ENCODE results near the gene IDUA.

IDUA gene

DNA sequence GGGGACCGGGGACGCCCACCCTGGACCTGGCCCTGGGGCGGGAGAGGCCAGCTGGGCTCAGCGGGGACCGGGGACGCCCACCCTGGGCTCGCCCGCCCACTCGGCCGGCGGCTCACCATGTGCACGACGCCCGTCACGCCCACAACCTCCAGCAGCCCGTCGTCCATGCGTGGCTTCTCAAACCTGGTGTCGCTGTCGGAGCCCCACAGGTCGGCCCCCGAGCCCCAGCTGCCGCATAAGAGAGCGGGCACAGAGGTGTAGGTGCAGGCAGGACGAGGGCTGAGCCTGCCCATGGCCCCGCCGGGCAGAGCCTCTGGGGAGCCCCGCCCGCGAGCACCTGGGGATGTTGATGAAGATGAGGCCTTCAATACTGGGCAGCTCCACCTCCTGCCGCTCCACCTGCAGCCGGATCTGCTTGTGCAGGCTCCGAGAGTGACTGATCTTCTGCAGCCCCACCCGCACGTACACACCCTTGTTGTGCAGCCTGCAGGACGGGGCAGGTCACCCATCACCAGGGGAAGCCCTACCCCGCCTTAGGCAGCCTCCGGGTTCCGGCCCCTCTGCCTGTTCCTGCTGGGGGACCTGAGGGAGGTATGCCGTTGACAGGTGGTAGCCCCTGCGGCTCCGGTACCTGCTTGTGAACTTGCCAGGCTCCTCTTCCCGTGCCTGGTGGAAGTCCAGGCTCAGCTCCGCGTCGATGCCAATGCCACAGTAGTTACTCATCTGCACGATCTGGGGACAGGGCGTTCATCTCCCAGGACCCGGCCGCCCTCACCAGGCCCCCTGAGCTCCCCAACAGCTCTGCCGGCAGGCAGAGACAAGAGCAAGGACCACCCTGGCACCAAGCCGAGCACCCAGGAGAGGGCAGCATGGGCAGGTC is 25.3 kb upstream of the IDUA start:
- Histone ChIP-seq H4K8ac (ENCODE audit: low read depth, low read length) (no peak overlapping the region), H3K23ac (ENCODE audit: low read length) (no peak overlapping the region), H3K79me2 (ENCODE audit: control insufficient read depth, insufficient read depth, low read length) (no peaks in the 10 kb centered on the region), H3K4me1 (ENCODE audit: control insufficient read depth, low read depth, low read length) (no peaks in the 10 kb centered on the region), H4K5ac (ENCODE audit: low read length) (no peak overlapping the region), H3K4me2 (ENCODE audit: low read length) (no peak overlapping the region), H3K4me3 (ENCODE audit: low read length) (no peak overlapping the region), H3K9ac (ENCODE audit: low read length) (no peak overlapping the region), H2BK15ac (replicated peaks; ENCODE audit: low read depth) (no peak overlapping the region), H3K79me1 (ENCODE audit: low read length) (no peaks in the 10 kb centered on the region), H2BK5ac (ENCODE audit: low read length) (no peak overlapping the region), H3K36me3 (ENCODE audit: control insufficient read depth, insufficient read depth, low read length) (no peaks in the 10 kb centered on the region), H3K56ac (ENCODE audit: low read length) (no peak overlapping the region), H2AK5ac (ENCODE audit: low read length) (no peak overlapping the region), H3K18ac (ENCODE audit: low read length) (no peak overlapping the region), H3K4ac (ENCODE audit: low read depth, low read length) (no peak overlapping the region), H3K27ac (ENCODE audit: low read depth, low read length) (no peak overlapping the region), H3K27me3 (ENCODE audit: insufficient read depth, low read length, poor library complexity) (no peaks in the 10 kb centered on the region), H2BK120ac (ENCODE audit: low read depth, low read length) (no peak overlapping the region)
- no CpG with 5 or more reads among the region's 52 CpGs for WGBS (ENCODE audit: extremely low coverage, insufficient coverage, low lambda C conversion rate)
- DNase-seq = no peak

DNA sequence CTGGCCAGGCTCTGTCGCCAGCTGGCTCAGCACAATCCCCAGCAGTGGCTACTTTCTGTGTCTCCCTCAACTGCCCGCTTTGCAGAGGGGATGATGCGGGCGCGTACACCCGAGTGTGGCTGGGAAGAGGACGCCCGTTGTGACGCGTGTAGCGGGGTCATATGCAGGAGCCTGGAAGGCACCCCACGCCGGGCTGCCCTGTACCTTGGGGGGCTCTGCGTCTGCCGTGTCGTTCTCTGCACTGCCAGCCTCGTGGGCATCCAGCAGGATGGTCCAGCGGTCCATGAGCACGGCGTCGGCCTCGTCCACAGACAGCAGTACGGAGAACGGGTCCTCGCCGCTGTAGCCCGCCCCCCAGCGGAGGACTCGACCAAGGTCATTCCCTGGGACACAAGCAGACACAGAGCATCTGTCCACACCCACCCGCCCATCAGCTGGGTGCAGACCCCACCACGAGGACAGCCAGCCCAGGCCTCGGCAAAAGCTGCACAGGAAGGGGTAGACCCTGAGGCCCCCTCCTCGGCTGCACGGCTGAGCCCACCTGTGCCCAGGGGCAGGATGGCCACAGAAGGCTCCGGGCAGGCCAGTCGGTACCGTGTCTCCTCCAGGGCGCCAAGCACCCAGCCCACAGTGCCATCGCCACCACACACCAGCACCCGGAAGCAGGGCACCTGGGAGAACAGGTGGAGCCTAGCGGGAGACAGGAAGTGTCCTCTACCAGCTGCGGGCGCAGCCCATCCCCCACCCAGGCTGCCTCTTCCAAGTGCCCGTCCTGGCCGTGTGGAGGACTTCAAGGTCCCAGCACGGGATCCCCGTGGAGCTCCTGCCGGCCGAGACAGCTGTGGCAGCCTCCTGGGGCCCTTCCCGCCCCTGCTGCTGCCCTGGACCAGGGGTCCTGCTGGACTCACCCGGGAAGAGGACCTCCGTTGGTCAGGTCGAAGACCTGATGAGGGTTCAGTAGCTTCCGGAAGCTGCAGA is 24.3 kb upstream of the IDUA start:
- Histone ChIP-seq H2BK120ac (ENCODE audit: low read depth, low read length) (no peak overlapping the region), H2BK15ac (replicated peaks; ENCODE audit: low read depth) (no peak overlapping the region), H3K27me3 (ENCODE audit: insufficient read depth, low read length, poor library complexity) (peaks cover 2% of the 10 kb centered on the region), H3K23ac (ENCODE audit: low read length) (no peak overlapping the region), H3K56ac (ENCODE audit: low read length) (no peak overlapping the region), H3K4me2 (ENCODE audit: low read length) (no peak overlapping the region), H4K8ac (ENCODE audit: low read depth, low read length) (no peak overlapping the region), H2BK5ac (ENCODE audit: low read length) (no peak overlapping the region), H3K9ac (ENCODE audit: low read length) (no peak overlapping the region), H3K4ac (ENCODE audit: low read depth, low read length) (no peak overlapping the region), H3K4me3 (ENCODE audit: low read length) (no peak overlapping the region), H3K4me1 (ENCODE audit: control insufficient read depth, low read depth, low read length) (no peaks in the 10 kb centered on the region), H3K18ac (ENCODE audit: low read length) (no peak overlapping the region), H3K79me1 (ENCODE audit: low read length) (no peaks in the 10 kb centered on the region), H2AK5ac (ENCODE audit: low read length) (no peak overlapping the region), H4K5ac (ENCODE audit: low read length) (no peak overlapping the region), H3K79me2 (ENCODE audit: control insufficient read depth, insufficient read depth, low read length) (no peaks in the 10 kb centered on the region), H3K36me3 (ENCODE audit: control insufficient read depth, insufficient read depth, low read length) (no peaks in the 10 kb centered on the region), H3K27ac (ENCODE audit: low read depth, low read length) (no peak overlapping the region)
- no peak for DNase-seq
- no CpG with 5 or more reads among the region's 54 CpGs for WGBS (ENCODE audit: extremely low coverage, insufficient coverage, low lambda C conversion rate)

DNA sequence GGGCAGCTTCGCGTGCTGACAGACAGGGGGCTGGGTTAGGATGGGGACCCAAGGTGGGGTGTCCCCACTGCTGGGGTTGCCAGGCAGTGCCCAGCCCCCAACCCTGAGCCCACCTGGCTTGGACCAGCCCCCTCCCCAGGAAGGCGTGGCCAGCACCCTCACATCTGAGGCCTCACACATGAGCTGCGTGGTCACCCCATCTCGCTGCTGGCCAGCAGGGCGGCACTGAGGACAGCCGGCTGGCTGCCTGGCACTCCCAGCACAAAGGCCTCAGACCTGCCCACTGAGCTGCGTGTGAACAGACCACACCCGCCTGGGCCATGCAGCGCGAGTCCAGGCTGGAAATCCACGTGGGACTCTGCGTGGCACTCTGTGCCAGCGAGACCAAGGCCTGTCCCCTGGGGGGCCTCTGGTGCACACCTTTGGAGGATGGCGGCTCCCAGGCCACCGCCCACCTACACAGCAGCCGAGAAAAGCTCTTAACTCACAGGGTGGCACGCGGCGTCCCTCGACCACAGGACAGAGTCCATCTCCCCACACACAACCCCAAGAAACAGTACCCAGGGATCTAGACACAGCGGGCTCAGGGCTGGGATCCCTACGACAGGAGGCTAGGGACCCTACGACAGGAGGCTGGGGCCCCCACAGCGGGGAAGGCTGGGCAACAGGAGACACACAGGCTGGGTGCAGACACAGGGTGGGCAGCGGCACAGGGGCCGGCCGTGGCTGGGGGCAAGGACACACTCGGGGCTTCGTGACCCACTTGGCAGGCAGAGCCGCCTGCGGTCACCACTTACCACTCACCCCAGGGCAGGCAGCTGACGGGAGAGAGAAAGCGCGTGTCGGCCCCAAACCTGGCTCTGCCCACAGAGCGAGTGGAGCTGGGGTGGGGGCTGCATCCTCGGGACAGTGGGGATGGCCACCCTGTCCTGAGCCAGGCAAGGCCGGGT is 23.3 kb upstream of the IDUA start:
- Histone ChIP-seq H3K4me3 (ENCODE audit: low read length) (no peak overlapping the region), H4K5ac (ENCODE audit: low read length) (no peak overlapping the region), H3K27ac (ENCODE audit: low read depth, low read length) (no peak overlapping the region), H4K8ac (ENCODE audit: low read depth, low read length) (no peak overlapping the region), H3K79me2 (ENCODE audit: control insufficient read depth, insufficient read depth, low read length) (no peaks in the 10 kb centered on the region), H3K4me1 (ENCODE audit: control insufficient read depth, low read depth, low read length) (no peaks in the 10 kb centered on the region), H3K4ac (ENCODE audit: low read depth, low read length) (no peak overlapping the region), H2BK15ac (replicated peaks; ENCODE audit: low read depth) (no peak overlapping the region), H3K56ac (ENCODE audit: low read length) (no peak overlapping the region), H3K27me3 (ENCODE audit: insufficient read depth, low read length, poor library complexity) (peaks cover 5% of the 10 kb centered on the region), H3K9ac (ENCODE audit: low read length) (no peak overlapping the region), H3K79me1 (ENCODE audit: low read length) (no peaks in the 10 kb centered on the region), H3K36me3 (ENCODE audit: control insufficient read depth, insufficient read depth, low read length) (no peaks in the 10 kb centered on the region), H2BK5ac (ENCODE audit: low read length) (no peak overlapping the region), H2BK120ac (ENCODE audit: low read depth, low read length) (no peak overlapping the region), H3K18ac (ENCODE audit: low read length) (no peak overlapping the region), H3K4me2 (ENCODE audit: low read length) (no peak overlapping the region), H2AK5ac (ENCODE audit: low read length) (no peak overlapping the region), H3K23ac (ENCODE audit: low read length) (no peak overlapping the region)
- DNase-seq = no peak
- WGBS (ENCODE audit: extremely low coverage, insufficient coverage, low lambda C conversion rate) = no CpG with 5 or more reads among the region's 39 CpGs

DNA sequence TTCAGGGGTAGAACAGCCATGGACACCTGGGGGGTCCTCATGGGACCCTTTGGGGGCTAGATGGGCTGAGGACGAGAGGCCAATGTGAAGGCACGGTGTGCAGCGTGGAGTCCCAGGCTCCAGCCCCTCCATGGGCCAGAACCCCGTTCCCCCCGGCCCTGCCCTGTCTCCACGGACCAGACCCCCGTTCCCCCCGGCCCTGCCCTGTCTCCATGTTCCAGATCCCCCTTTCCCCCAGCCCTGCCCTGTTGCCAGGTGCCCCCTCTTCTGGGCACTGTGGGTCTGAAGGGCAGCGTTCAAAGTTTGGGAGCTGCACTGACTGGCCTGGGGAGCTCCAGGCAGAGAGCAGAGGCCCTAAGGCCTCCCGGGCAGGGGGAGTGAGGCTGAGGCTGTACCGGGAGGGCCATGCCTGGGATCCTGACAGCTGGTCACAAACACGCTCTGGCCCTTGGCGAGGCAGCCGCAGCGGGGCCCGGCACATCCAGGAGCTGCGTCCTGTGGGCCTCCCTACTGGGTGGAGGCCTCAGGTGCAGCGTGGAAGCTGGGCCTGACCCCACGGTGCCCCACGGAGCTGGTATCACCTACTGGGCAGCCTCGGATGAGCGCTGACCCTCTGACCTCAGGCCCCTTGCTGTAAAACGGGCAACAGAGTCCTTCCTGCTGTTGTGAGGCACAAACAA is 22.4 kb upstream of the IDUA start:
- DNase-seq = no peak

More for the DNA sequence above, 22.4 kb upstream of the IDUA start:
- Histone ChIP-seq H3K18ac (ENCODE audit: low read length) (no peak overlapping the region), H2BK5ac (ENCODE audit: low read length) (no peak overlapping the region), H3K4ac (ENCODE audit: low read depth, low read length) (no peak overlapping the region), H3K27ac (ENCODE audit: low read depth, low read length) (no peak overlapping the region), H4K5ac (ENCODE audit: low read length) (no peak overlapping the region), H3K79me1 (ENCODE audit: low read length) (no peaks in the 10 kb centered on the region), H3K79me2 (ENCODE audit: control insufficient read depth, insufficient read depth, low read length) (no peaks in the 10 kb centered on the region), H3K36me3 (ENCODE audit: control insufficient read depth, insufficient read depth, low read length) (no peaks in the 10 kb centered on the region), H4K8ac (ENCODE audit: low read depth, low read length) (no peak overlapping the region), H3K56ac (ENCODE audit: low read length) (no peak overlapping the region), H3K4me1 (ENCODE audit: control insufficient read depth, low read depth, low read length) (no peaks in the 10 kb centered on the region), H3K23ac (ENCODE audit: low read length) (no peak overlapping the region), H2BK120ac (ENCODE audit: low read depth, low read length) (no peak overlapping the region), H2AK5ac (ENCODE audit: low read length) (no peak overlapping the region), H3K9ac (ENCODE audit: low read length) (no peak overlapping the region), H3K4me3 (ENCODE audit: low read length) (no peak overlapping the region), H3K4me2 (ENCODE audit: low read length) (no peak overlapping the region), H3K27me3 (ENCODE audit: insufficient read depth, low read length, poor library complexity) (peaks cover 5% of the 10 kb centered on the region), H2BK15ac (replicated peaks; ENCODE audit: low read depth) (no peak overlapping the region)
- WGBS (ENCODE audit: extremely low coverage, insufficient coverage, low lambda C conversion rate) = no CpG with 5 or more reads among the region's 23 CpGs
